Right renal pelvis (tissue), 4 donors: Measurements from ENCODE around the gene CYYR1. TPM values are rescaled to one million over a fixed set of nuclear protein-coding genes. Genes with fewer than 3 reads are reported as not detected.
A peak's percentile ranks its signal among the peaks of the same experiment; 100 is the strongest.

ENCODE experiments used
- DNase-seq, 4 donors: peaks; one replicate each; pipeline ENCODE4 v3.0.0-alpha.2; 2013; ENCODE audit warnings: low read depth in 4 of 4, low spot score in 3 of 4, missing footprints in 1 of 4
- polyA plus RNA-seq, 4 donors: library from polyadenylated mRNA; unstranded; fragments of 120-200 nt; gene quantifications; one replicate each; pipeline ENCODE4 v1.2.1, GENCODE V29; 2013; ENCODE audit not compliant: insufficient read length in 4 of 4

Gene CYYR1
- polyA plus RNA-seq, 4 donors = 53.3 to 75.9 (median 73.0) TPM

DNA sequence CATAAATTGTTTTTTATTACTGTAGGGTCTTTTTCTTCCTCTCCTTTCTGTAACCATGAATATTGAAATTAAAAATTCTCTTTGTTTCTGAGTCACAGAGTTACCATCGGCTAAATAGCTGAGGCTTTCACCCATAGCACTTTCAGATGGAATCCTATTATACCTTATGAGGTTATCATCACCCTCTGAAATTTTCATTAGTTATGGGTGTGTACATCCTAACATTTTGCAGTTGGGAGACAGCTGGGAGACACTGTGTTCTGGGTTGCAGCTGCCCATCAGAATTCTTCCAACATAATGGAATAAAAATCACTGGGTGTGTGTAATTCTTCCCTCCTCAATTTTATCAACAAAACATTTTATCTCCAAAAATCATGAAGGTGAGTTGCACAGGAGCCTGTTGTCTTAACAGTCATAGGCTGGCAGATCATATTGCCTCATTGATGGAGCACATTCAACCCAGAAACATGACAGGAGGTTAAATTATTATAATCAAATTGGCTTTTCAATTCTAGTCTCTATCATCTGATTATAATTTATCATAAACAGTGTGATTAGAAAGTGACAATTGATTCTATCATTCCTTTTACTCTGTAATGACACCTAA is 17.4 kb downstream of the CYYR1 start:
- no peak for DNase-seq

DNA sequence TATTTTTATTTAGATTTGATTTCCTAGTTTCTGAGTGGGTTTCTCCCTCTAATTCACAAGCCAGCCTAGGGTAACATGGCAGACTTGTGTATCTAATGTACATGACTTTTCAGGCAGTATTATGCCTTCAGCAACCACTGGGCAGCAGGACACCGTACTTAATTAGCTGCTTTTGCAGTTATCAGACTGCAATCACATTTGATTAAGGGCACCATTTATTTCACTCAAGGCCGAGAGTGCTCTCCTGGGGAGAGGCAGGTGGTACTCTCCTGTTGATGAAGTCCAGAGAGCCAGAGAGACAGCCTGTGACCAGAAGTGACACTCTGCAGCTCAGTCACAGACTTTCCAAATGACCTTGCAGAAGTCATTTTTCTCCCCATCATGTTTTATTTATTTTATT is 18.7 kb downstream of the CYYR1 start:
- DNase-seq = no peak

DNA sequence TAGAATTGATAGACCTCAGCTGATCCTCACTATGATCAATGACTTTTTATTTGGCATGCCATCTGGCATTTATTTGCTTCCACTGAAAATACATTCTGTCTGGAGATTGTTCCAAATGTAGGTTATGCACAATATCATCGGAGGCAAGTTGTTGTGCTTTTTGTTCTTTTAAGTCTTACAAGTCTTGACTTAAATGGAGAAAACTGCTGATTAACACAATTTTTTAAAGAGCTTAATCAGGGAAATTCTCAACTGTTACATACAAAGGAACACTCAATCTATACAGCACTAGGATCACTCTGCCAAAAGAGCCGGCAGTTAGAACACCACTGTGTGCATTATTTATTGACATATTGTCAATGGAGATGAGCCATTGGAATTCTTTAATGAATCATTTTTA is 19.2 kb downstream of the CYYR1 start:
- no peak for DNase-seq

DNA sequence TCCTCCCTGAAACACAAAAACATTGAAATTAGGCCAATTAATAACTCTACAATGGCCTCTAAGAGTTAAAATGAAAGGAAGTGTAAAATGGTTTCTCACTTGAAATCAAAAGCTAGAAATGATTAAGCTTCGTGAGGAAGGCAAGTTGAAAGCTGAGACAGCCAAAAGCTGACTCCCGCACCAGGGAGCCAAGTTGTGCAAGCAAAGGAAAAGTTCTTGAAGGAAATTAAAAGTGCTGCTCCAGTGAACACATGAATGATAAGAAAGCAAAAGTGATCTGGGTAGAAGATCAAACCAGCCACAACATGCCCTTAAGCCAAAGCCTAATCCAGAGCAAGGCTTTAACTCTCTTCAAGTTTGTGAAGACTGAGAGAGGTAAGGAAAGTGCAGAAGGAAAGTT is 22.8 kb downstream of the CYYR1 start:
- peak in 1 of 4 donors; percentile 47 for DNase-seq

DNA sequence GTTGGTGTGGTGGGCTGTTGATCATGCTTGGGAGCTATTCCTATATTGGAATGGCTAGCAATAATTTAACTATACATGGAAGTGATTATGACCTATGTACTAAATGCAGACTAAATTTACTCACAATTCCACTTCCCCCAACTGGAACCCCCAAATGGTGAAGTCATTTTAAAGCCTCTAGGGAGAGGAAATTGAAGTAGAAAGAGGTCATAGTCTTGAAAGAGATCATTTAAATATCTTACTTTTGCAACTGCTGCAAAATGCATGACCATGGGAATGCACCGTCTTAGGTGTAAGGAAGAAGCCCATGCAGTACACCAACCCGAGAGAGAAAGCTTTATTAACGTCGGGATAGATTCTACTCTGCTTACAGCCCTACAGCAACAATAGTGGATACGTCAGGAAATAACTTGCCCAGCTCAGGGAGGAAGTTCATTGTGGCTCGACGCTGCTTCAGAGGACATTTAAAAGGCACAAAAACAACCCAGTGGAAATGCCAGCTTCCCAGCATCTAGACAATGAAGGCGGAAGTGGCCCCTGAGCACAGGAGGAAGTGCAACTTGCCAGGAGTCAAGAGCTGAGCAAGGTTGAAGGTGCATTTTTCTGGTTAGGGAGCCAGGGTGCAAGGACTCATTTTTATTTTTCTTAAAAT is 26.5 kb downstream of the CYYR1 start:
- no peak for DNase-seq

DNA sequence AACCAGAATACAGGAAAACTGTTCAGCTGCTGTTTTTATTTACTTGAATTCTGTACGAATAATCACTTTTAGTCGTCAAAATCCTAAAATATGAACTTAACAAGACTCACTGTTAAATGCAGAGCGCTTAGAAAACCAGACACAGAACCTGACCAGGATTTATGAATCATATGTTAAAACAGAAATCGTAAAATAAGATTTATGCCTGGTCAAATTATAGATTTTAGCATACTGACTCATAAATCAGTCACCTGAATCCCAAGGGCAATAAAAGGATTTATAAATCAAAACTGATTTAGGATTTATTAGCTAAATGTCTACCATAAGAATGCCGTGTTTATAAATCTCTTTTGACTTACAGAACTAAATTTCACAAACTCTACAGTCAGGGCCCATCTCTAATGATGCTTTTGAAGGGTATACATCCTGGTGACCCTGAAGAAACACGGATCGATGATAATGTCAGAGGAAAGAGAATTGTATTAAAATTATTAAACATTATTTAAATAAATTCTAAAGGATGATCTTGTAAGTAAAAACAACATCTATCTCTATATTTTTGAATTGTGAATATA is 28.8 kb downstream of the CYYR1 start:
- no peak for DNase-seq

DNA sequence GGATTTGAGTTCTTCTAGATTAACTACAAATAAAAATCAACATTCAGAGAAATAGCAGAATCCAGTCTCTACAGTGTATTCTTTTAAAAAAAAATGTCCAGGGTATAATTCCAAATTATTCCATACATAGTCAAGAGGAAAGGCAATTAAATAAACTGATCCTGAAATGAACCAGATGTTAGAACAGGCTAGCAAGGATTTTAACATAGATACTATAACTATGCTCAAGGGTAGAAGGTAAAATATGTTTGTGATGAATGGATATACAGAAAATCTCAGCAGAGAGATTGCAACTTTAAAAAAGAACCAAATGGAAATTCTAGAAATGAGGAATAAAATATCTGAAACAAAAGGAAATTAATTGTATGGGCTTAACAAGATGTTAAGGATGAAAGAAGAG is 32.4 kb downstream of the CYYR1 start:
- no peak for DNase-seq

DNA sequence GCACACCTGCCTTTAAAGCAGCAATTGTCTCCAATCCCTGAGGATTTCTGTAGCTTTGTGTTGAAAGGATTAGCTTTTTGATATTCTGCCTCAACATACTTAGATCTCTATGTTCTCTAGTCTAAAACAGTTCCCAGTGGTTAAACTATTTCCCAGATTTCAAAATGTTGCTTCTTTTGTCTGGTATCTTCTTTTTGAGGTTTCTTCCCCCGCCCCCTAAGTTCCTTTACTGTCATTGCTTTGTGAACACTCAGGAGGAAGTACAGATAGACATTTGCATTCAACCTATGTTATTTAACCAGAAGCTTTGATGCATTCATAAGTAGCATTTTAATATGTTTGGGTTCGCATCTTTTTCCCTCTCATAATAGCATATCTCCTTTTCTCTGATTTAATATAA is 33.5 kb downstream of the CYYR1 start:
- no peak for DNase-seq

DNA sequence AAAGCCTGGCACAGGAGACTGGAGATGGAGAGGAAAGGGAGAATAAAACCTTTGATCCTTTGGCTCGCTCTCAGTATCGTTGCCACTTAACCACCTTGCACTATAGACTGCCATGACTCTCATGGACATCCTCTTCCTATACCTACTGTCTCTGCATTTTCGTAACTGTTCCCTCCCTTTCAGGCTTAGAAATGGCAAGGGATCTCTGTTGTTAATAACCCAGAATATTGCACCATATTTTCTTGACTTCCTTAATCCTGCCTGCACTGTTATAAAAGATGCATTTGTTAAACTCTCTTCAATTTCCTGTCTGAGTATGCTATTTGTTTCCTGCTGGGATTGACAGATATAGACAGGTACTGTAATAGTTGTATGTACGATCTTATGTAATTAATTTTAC is 38.6 kb downstream of the CYYR1 start:
- DNase-seq = no peak

DNA sequence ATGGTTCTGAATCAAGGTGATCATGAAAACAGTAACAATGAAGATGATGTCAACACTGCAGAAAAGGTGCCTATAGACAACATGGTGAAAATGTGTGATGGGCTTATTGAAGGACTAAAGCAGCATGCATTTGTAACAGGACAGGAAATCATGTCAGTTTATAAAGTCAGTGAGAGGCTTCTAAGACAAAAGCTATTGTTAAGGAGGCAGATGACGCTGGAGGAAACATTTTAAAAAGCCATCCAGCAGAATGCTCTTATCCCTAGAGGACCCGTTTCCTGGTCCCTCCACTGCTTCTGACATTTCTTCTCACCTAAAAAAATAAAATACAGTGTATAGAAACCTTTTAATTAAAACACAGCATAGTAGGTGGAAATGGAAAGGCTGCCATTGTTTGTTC is 40.9 kb downstream of the CYYR1 start:
- DNase-seq = no peak

DNA sequence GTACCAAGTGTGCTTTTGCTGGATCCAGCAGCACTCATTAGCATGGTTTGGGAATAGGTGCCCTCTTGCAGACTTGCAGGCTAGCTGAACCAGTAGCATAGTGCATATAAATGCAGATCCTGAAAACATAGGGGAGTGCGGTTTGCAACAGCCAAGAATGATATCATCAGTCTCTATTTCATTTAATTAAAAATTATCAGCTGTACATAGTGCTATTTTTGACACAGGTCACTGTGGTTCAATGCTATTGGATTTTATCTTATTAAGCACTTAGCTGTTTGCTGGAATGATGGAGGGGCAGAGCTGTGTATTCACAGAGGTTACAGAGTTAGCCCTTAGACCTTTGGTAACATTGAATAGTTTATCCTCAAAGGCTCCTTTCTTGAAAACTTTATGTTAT is 43.6 kb downstream of the CYYR1 start:
- no peak for DNase-seq

DNA sequence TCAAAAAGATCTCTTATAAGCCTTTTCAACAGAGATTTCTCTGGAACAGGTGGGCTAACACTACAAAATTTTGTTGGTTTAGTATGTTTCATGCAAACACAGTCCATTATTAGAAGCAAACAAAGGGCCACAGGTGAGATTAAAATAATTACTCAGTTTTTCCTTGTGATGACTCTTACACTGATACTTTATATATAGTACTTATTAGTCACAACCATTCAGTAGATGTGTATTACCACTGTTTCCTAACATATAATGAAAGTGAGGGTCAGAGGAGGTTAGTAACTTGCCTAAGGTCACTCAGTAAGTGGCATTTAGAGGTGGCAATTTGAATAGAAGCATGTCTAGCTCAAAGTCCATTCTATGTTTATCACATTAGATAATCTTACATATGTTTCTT is 44.2 kb downstream of the CYYR1 start:
- DNase-seq = no peak

DNA sequence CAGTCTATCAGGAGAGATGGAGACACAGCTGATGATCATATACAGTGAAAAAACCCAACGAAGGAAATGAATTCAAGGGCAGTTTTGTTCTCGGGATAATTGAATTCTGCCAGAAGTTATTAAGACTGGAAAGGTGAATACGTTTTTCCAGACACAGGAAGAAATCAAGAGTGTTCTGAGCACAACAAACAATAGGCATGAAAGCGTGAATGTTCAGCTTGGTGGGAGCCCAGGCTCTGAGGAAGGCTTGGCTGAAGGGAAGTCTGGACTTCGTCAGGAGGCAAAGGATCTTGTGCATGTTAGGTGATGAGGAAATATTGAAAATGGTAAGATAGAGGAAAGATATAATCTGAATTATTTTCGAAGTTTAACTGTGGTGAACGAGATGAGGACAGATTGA is 50.4 kb downstream of the CYYR1 start:
- no peak for DNase-seq

DNA sequence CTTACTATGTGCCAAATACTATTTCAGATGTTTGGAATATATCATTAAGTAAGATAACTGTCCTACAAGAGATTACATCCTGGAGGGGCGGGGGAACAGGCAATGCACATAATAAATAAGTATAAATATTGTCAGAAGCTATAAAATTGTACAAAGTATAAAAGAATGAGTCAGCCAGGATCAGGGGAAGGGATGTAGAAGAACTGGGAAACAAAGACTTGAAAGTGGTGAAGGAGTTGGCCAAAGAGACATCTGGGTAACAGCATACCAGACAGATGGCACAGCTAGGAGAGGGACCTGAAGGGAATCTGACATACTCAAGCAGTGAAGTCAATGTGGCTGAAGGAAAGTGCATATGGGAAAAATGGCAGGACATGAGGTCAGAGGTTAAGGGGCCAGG is 53.9 kb downstream of the CYYR1 start:
- DNase-seq = no peak

DNA sequence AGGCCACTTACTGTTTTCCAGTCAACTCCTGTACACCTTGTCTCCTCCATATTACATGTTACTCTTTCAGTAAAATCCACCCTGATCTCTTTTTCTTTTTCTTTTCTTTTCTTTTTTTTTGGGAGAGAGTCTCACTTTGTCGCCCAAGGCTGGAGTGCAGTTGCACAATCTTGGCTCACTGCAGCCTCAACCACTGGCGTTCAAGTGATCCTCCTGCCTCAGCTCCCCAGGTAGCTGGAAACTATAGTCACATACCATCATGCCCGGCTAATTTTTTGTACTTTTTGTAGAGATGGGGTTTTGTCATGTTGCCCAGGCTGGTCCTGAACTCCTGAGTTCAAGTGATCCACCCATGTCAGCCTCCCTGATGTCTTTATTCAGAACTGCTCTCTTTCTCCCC is 57.8 kb downstream of the CYYR1 start:
- DNase-seq = no peak

DNA sequence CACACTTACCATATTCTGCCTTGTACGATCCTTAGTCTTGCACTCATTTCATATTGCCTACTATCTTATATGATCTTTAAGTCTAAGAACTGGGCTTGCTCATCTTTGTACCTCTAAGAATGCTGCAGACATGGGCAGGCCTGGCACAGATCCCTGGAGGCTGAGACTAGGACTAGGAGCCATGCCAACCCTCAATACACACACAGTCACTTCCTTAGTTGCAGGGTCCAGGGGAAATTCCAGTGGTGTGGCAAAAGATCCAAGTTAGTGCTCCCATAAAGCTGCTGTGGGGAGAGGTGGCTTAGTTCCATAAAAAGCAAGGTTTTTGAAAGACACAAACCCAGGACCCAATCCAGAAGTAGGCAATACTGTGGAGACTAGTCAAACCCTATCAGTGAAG is 59.9 kb downstream of the CYYR1 start:
- no peak for DNase-seq

DNA sequence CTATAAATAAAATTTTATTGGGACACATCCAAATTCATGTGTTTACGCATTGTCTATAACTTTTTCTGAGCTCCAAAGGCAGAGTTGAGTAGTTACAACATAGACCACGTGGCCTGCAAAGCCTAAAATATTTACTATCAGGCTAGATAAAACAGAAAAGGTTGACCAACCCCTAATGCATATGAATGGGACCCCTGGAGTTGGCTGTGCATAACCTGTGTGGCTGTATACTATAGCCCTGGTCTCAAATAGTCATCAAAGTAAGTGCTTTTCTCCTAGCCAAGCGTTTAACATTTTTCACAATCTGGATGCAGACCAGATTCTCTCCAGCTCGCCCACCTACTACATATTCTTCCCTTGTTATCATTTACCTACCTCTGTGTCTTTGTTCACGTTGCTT is 60.4 kb downstream of the CYYR1 start:
- no peak for DNase-seq

DNA sequence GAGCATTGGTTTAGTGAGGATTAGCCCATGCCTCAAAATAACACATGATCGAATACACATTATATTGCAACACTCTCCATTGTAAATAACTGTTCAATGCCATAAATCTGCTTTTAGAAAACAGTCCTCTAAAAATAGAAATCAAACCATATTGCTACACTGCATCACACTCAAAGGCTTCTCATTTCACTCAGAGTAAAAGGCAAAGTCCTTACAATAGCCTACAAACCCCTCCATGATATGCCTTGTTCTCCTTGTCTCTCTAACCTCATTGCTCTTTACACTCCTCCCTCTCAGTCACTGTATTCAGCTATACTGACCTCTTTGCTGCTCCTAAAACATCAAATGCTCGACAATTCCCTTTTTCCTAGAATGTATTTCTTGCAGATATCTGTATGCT is 64.2 kb downstream of the CYYR1 start:
- DNase-seq = no peak

DNA sequence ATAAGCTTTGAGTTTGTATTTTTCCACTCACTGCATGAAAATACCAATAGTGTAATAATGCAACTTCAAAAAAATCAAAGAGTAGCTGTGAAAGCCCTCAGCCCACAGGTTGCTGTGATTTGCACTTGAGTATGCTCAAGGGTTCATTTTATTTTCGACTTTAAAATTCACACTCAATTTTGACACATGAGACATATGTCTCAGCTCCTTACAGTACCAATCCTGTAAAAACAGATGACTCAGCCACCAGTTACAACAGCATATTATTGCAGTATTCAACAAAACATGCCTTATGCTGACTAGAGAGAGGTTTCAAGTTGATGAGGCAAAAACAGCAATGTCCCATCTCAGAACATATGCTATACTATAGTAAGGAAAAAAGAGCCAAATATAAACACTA is 66.1 kb downstream of the CYYR1 start:
- DNase-seq = no peak

DNA sequence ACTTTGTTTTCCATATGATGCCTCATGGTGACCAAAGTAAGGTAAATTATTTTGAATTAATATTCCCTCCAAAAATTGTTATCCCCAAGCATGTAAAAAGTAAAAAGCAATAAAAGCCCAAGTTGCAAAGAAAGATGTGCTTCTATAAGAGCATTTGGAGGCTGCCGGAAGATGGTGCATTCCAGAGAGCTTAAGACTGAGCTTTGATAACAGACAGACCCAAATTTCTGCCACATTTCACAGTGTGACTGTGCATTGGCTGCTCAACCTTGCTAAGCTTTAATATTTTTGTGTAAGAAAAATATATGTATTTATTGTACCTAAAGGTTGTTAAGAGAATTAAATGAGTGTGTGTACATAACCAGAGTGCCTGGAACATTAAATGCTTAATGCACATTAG is 67.9 kb downstream of the CYYR1 start:
- DNase-seq = no peak

DNA sequence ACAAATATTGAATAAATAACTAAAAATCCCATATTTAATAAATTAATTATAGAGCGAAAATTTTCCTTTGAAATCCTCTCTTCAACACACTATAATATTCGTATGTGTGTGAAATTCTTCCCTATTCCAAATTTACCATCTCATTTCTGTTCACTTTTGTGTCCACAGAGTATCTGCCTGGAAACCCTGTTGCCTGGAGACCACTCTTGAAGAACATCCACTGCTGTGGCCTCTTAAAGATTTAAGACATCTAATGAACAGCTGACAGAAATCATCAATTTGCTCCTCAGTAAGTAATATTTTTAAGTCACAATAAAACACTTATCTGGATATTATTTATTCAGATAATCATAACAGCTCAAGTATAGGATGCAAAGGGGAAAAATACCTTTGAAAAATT is 69.7 kb downstream of the CYYR1 start:
- DNase-seq = no peak

DNA sequence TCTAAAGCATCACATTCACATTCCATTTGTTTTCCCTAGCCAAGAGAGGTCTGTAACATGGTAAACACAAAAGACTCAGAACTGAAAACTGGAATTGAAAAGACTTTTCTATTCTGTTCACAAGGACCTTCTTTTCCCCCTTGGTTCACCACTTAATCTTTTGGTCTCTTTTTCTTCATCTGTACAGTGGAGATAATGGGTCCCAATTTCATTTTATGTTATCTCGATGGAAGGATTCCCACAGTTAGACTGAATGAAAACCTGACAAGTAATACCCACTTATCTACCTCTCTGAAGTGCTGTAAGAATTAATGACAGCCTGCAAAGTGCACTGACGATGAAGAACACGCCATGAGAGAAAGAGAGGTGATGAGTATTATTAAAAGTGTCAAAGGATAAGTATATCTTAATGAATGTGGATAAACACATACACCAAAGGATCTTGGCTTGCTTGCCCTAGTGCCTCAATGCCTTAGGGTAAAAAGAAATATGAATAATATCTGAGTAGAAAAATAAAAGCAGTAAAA is 71.5 kb downstream of the CYYR1 start:
- DNase-seq = no peak
